HG03575 (cell line): ENCODE measurements around the gene NOP58.
"Not testable (repeated sequence)": the region's sequence is repeated elsewhere in the genome, so short reads cannot be mapped to it uniquely, and the experiment has no call there.

ENCODE experiments used
- ATAC-seq: cut with Tn5 transposase; IDR thresholded peaks from one replicate; pipeline ENCODE4 v1.9.1; 2021; ENCODE audit not compliant: unreplicated experiment, insufficient number of reproducible peaks, low FRiP score; ENCODE audit errors: extremely low read depth

NOP58 gene

DNA sequence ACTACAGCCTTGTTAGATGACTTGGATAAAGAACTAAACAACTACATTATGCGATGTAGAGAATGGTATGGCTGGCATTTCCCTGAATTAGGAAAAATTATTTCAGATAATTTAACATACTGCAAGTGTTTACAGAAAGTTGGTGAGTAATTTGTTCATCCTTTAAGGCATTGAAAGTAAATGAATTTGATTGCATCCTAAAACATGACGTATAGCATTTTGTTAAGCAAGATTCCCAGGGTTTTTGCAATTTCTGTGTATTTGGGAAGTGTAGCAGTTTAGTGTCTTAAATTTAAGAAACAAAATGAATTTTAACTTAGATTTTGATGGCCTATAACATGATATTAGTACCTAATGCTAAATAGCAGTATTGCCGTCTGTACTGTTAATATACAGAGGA, 24.8 kb downstream of the NOP58 start:
- no peak for ATAC-seq

DNA sequence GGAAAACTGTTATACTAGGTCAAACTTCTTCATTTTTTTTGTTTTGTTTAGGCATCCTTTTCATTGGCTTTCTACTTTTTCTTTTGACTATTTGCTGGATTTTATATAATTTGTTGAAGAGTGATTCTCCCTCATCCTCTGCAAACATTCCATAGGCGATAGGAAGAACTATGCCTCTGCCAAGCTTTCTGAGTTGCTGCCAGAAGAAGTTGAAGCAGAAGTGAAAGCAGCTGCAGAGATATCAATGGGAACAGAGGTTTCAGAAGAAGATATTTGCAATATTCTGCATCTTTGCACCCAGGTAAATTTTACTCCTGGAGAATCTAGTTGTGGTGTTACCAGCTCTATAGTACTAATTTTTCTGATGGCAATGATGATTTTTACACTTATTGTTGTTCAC, 25.4 kb downstream of the NOP58 start:
- no peak for ATAC-seq

DNA sequence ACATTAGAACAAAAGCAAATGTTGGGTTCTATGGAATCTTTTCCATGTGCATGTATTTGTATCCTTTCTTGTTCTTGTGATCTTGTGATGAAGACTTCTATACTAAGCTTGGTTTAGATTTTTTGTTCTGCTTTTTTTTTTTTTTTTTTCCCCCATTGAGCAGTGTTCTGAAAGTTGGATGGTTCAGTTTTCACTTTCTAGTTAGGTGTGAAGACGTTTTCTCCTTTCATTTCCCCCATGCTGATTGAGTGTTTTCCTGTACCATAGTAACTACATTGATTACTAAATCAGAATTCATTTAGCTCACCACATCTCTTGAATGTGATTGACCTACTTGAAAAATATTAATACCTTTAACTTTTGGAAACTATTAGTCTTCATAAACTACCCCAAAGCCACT, 34.1 kb downstream of the NOP58 start:
- no peak for ATAC-seq

- no peak for ATAC-seq
Observed at GRCh38 chr2:202306034-202306433, 40.5 kb downstream of the NOP58 start.

GRCh38 chr2:202307690-202308089, 42.1 kb downstream of the NOP58 start:
- ATAC-seq, result no peak

GRCh38 chr2:202311823-202312388, 46.3 kb downstream of the NOP58 start:
- no peak for ATAC-seq

GRCh38 chr2:202314116-202314515, 48.6 kb downstream of the NOP58 start:
- ATAC-seq, result no peak

- ATAC-seq, result no peak
Observed at GRCh38 chr2:202317080-202317857, 51.7 kb downstream of the NOP58 start.

DNA sequence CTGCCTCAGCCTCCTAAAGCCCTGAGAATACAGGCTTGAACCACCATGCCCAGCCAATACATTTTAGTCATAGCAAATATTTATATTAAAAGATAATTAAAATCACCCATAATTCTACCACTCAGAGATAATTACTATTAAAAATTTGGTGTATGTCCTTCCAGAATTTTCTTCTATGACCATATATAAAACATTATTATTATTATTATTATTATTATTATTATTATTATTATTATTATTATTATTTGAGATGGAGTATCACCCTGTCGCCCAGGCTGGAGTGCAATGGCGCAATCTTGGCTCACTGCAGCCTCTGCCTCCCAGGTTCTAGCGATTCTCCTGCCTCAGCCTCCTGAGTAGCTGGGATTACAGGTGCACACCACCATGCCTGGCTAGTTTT, 54.8 kb downstream of the NOP58 start:
- not testable (repeated sequence) for ATAC-seq

- ATAC-seq, result no peak
Observed at GRCh38 chr2:202322435-202322834, 56.9 kb downstream of the NOP58 start.

GRCh38 chr2:202327858-202328257, 62.3 kb downstream of the NOP58 start:
- no peak for ATAC-seq

- ATAC-seq, result no peak
Observed at GRCh38 chr2:202335791-202336467, 70.4 kb downstream of the NOP58 start.

GRCh38 chr2:202337151-202337550, 71.6 kb downstream of the NOP58 start:
- no peak for ATAC-seq

DNA sequence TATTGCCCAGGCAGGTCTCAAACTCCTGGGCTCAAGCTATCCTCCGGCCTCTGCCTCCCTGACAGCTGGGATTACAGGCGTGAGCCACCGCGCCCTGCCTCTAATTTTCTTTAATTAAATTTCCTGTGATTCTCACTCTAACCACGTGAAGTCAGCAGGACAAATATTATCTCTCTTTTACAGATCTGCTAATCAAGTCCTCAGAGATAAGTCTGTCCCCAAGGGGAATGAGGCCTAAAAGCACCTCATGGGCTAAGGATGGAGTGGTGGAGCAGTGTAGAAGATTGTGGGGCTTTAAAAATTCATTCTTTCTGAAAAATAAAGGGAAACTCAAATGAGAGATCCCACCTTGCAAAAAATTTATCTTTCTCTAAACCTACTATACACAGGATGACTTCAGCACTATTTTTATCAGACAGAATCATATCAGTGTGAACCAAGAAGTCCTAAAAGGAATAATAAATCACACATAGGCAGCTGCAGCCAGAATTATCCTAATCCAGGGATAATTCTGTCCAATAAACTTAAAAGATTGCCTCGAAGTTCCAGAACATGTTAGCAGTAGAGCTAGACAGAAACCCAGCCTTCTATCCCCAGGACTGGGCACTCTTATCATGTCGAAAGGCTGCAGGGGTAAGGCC, 72.3 kb downstream of the NOP58 start:
- ATAC-seq, result no peak

DNA sequence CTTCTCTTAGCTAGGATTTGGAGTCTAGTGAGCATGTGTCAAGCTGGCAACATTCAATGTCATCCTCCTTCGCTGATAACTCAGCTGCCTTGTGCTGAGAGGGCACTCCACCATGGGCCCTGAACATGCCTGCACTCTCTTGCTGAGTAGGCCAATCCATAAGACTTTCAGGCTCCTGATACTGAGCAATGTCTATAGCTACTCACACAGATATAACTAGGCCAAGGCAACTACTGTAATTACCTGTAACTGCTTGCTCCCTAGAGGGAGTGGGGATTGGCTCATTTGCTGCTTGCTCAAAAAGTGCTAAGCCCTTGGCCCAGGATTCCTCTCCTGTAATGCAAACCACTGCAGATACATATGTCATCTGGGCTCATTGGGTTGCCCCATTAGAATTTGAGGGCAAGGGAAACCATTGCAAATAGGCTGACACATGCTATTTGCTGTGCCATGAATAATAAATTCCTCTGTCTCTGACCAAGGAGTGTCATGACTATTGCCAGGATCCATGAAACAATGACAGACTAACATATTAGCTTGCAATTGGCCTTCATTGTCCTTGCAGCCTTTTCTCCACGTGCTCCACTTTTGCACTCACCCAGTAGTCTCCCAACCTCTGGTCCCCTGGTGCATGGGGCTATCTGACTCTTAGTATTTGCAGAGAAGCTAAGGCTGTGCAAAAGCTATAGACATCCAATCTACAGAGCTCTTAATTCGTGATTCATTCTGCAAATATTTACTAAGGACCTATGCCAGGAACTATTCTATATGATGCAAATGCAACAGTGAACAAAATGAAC, 73.7 kb downstream of the NOP58 start:
- no peak for ATAC-seq

DNA sequence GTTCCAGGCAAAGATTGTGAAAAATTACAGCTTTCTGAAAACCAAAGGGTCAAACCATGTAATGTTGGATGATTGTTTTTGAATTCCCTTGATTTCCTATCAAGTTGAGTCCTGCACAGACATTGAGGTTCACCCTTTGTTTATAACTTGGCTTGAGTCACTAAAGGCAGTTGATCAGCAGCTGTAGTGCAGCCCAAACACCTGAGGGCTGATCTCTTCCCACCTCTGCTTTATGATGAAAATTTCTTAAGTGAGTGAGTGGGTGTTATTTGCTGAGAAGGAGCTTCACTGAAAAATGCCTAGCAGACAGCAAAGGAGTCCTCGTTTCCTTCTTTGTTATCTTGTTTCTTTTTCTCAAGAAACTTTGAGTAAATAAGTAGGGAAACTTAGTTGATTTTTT, 78.6 kb downstream of the NOP58 start:
- no peak for ATAC-seq

- ATAC-seq, result no peak
Observed at GRCh38 chr2:202346180-202346579, 80.6 kb downstream of the NOP58 start.
